Left ventricle myocardium inferior (tissue), 1 donor: ENCODE data around the gene BEST4. TPM values are rescaled to one million over a fixed set of nuclear protein-coding genes. Genes with fewer than 3 reads are reported as not detected.

ENCODE experiments used
- DNase-seq: peaks from one replicate; pipeline ENCODE4 v3.0.0-alpha.2; 2020
- H3K27ac ChIP-seq: fragments of 200-600 bp; replicated peaks from 2 replicates; pipeline ENCODE4 v1.8.0; 2021
- H3K27me3 ChIP-seq: fragments of 200-600 bp; 2 replicates; pipeline ENCODE4 v1.8.0; 2021; ENCODE audit warnings: low read depth
- H3K36me3 ChIP-seq: fragments of 200-600 bp; 2 replicates; pipeline ENCODE4 v1.8.0; 2021
- H3K4me1 ChIP-seq: fragments of 200-600 bp; 2 replicates; pipeline ENCODE4 v1.8.0; 2021
- H3K4me3 ChIP-seq: fragments of 200-600 bp; 2 replicates; pipeline ENCODE4 v1.8.0; 2021; ENCODE audit warnings: mild to moderate bottlenecking, moderate library complexity
- H3K9me3 ChIP-seq: fragments of 200-600 bp; replicated peaks from 2 replicates; pipeline ENCODE4 v1.8.0; 2021
- CTCF ChIP-seq: fragments of 200-600 bp; IDR thresholded peaks from 2 replicates; pipeline ENCODE4 v1.8.0; 2021; ENCODE audit warnings: antibody characterized with exemption, mild to moderate bottlenecking, borderline replicate concordance
- intact Hi-C: fragments of 100-400 bp; cut with micrococcal nuclease; formaldehyde crosslinking; loops from one replicate; pipeline ENCODE4 v1.11.0; 2022
- total RNA-seq: library from RNA; stranded (reverse); fragmentation: NEBNext Ultra II Directional; extraction: Animal tissue kit (Norgen Biotek cat#: 25700); gene quantifications from one replicate; pipeline ENCODE4 v1.2.1, GENCODE V29; 2021
- donor health status: DM: no; HTN: yes; CAD: no; lungs with severe emphysema.

BEST4 gene
- total RNA-seq, 1 donor from 2014 or later = 0.11 TPM

GRCh38 chr1:44805311-44806024, 17.5 kb upstream of the BEST4 start:
- Histone ChIP-seq H3K4me3 (peak overlapping the region; percentile 61), H3K9me3 (no peaks in the 10 kb centered on the region), H3K27me3 (no peaks in the 10 kb centered on the region), H3K4me1 (peaks cover 99% of the 10 kb centered on the region), H3K27ac (peak overlapping the region; percentile 100), H3K36me3 (peaks cover 43% of the 10 kb centered on the region)
- DNase-seq = peak; percentile 13
- intact Hi-C loops = no loop called here
- no peak for TF ChIP-seq CTCF

- H3K9me3 ChIP-seq = no peaks in the 10 kb centered on the region
- peaks cover 43% of the 10 kb centered on the region for H3K36me3 ChIP-seq
- intact Hi-C loops = no loop called here
- no peak for TF ChIP-seq CTCF
- H3K27me3 ChIP-seq = no peaks in the 10 kb centered on the region
- peaks cover 88% of the 10 kb centered on the region for H3K4me1 ChIP-seq
- peak overlapping the region; percentile 98 for H3K4me3 ChIP-seq
- peak overlapping the region; percentile 100 for H3K27ac ChIP-seq
- peak; percentile 13 for DNase-seq
Measured at GRCh38 chr1:44803312-44804095, 15.5 kb upstream of the BEST4 start.

- H3K36me3 ChIP-seq = peaks cover 43% of the 10 kb centered on the region
- peak overlapping the region; percentile 100 for H3K27ac ChIP-seq
- TF ChIP-seq CTCF = no peak
- H3K4me3 ChIP-seq = peak overlapping the region; percentile 98
- H3K9me3 ChIP-seq = no peaks in the 10 kb centered on the region
- DNase-seq = peak; percentile 13
- no peaks in the 10 kb centered on the region for H3K27me3 ChIP-seq
- intact Hi-C loops = no loop called here
- peaks cover 83% of the 10 kb centered on the region for H3K4me1 ChIP-seq
Measured at GRCh38 chr1:44803062-44803311, 15.0 kb upstream of the BEST4 start.

- H3K36me3 ChIP-seq = peaks cover 43% of the 10 kb centered on the region
- intact Hi-C loops = no loop called here
Measured at GRCh38 chr1:44802306-44803061, 14.5 kb upstream of the BEST4 start.

More at GRCh38 chr1:44802306-44803061, 14.5 kb upstream of the BEST4 start:
- Histone ChIP-seq H3K27ac (peak overlapping the region; percentile 100), H3K4me3 (peak overlapping the region; percentile 98), H3K4me1 (peaks cover 78% of the 10 kb centered on the region), H3K9me3 (no peaks in the 10 kb centered on the region), H3K27me3 (no peaks in the 10 kb centered on the region)
- peak; percentile 19 for DNase-seq
- TF ChIP-seq CTCF = no peak
